ENCODE data around the gene STK38L. TPM values are rescaled to one million over a fixed set of nuclear protein-coding genes. Genes with fewer than 3 reads are reported as not detected.
A peak's percentile ranks its signal among the peaks of the same experiment; 100 is the strongest.
"Not testable (repeated sequence)": the region's sequence is repeated elsewhere in the genome, so short reads cannot be mapped to it uniquely, and the experiment has no call there.

STK38L gene
- total RNA-seq, 1 donor from 2014 or later, result 86.7 TPM

- peak; percentile 23 for DNase-seq (ENCODE audit: low spot score)
These were observed 17.6 kb upstream of the STK38L start for GRCh38 chr12:27226407-27226929.

GRCh38 chr12:27229367-27229766 lies 14.7 kb upstream of the STK38L start:
- no peak for DNase-seq (ENCODE audit: low spot score)

GRCh38 chr12:27231374-27231773 lies 12.7 kb upstream of the STK38L start:
- DNase-seq (ENCODE audit: low spot score), result not testable (repeated sequence)

- DNase-seq (ENCODE audit: low spot score), result no peak
These were observed 10.3 kb upstream of the STK38L start for GRCh38 chr12:27233814-27234213.

GRCh38 chr12:27236498-27236897 lies 7.6 kb upstream of the STK38L start:
- no peak for DNase-seq (ENCODE audit: low spot score)

- no peak for DNase-seq (ENCODE audit: low spot score)
These were observed 6.0 kb upstream of the STK38L start for GRCh38 chr12:27237790-27238771.

GRCh38 chr12:27243006-27243405 lies 1.1 kb upstream of the STK38L start:
- no peak for DNase-seq (ENCODE audit: low spot score)

GRCh38 chr12:27244689-27245488 lies 803 bp downstream of the STK38L start:
- DNase-seq (ENCODE audit: low spot score), result no peak

GRCh38 chr12:27246141-27246540 lies 2.1 kb downstream of the STK38L start:
- DNase-seq (ENCODE audit: low spot score), result no peak

- DNase-seq (ENCODE audit: low spot score), result no peak
These were observed 2.7 kb downstream of the STK38L start for GRCh38 chr12:27246774-27247173.

- no peak for DNase-seq (ENCODE audit: low spot score)
These were observed 8.8 kb downstream of the STK38L start for GRCh38 chr12:27252934-27253333.

- no peak for DNase-seq (ENCODE audit: low spot score)
These were observed 9.3 kb downstream of the STK38L start for GRCh38 chr12:27253347-27253746.

GRCh38 chr12:27255806-27256205 lies 11.7 kb downstream of the STK38L start:
- no peak for DNase-seq (ENCODE audit: low spot score)

GRCh38 chr12:27257104-27257843 lies 13.2 kb downstream of the STK38L start:
- no peak for DNase-seq (ENCODE audit: low spot score)

- no peak for DNase-seq (ENCODE audit: low spot score)
These were observed 16.7 kb downstream of the STK38L start for GRCh38 chr12:27260746-27261145.

GRCh38 chr12:27261866-27262265 lies 17.8 kb downstream of the STK38L start:
- no peak for DNase-seq (ENCODE audit: low spot score)

GRCh38 chr12:27270148-27270547 lies 26.1 kb downstream of the STK38L start:
- DNase-seq (ENCODE audit: low spot score), result no peak

- DNase-seq (ENCODE audit: low spot score), result no peak
These were observed 27.1 kb downstream of the STK38L start for GRCh38 chr12:27271206-27271605.

GRCh38 chr12:27272373-27273028 lies 28.4 kb downstream of the STK38L start:
- DNase-seq (ENCODE audit: low spot score), result no peak

- DNase-seq (ENCODE audit: low spot score), result no peak
These were observed 29.0 kb downstream of the STK38L start for GRCh38 chr12:27273114-27273513.

- no peak for DNase-seq (ENCODE audit: low spot score)
These were observed 30.6 kb downstream of the STK38L start for GRCh38 chr12:27274706-27275105.
